ENCODE data around the gene TGFBI.
A peak's percentile ranks its signal among the peaks of the same experiment; 100 is the strongest.

TGFBI gene

GRCh38 chr5:136025900-136026299, 2.9 kb upstream of the TGFBI start:
- DNase-seq (ENCODE audit: low read depth) = no peak

- DNase-seq (ENCODE audit: low read depth) = no peak
Observed at GRCh38 chr5:136026636-136027035, 2.2 kb upstream of the TGFBI start.

GRCh38 chr5:136027311-136027710, 1.5 kb upstream of the TGFBI start:
- DNase-seq (ENCODE audit: low read depth) = no peak

- DNase-seq (ENCODE audit: low read depth) = no peak
Observed at GRCh38 chr5:136028090-136028489, 698 bp upstream of the TGFBI start.

GRCh38 chr5:136030252-136030651, 1.5 kb downstream of the TGFBI start:
- no peak for DNase-seq (ENCODE audit: low read depth)

- DNase-seq (ENCODE audit: low read depth) = no peak
Observed at GRCh38 chr5:136030956-136031611, 2.3 kb downstream of the TGFBI start.

- DNase-seq (ENCODE audit: low read depth) = no peak
Observed at GRCh38 chr5:136031711-136032110, 2.9 kb downstream of the TGFBI start.

- DNase-seq (ENCODE audit: low read depth) = no peak
Observed at GRCh38 chr5:136032564-136032963, 3.8 kb downstream of the TGFBI start.

GRCh38 chr5:136033234-136033633, 4.4 kb downstream of the TGFBI start:
- DNase-seq (ENCODE audit: low read depth) = no peak

GRCh38 chr5:136033848-136034247, 5.1 kb downstream of the TGFBI start:
- DNase-seq (ENCODE audit: low read depth) = no peak

- no peak for DNase-seq (ENCODE audit: low read depth)
Observed at GRCh38 chr5:136034492-136034891, 5.7 kb downstream of the TGFBI start.

- no peak for DNase-seq (ENCODE audit: low read depth)
Observed at GRCh38 chr5:136034984-136035383, 6.2 kb downstream of the TGFBI start.

GRCh38 chr5:136035837-136036236, 7.0 kb downstream of the TGFBI start:
- DNase-seq (ENCODE audit: low read depth) = no peak

GRCh38 chr5:136036293-136036911, 7.6 kb downstream of the TGFBI start:
- no peak for DNase-seq (ENCODE audit: low read depth)

- peak; percentile 15 for DNase-seq (ENCODE audit: low read depth)
Observed at GRCh38 chr5:136037001-136037705, 8.4 kb downstream of the TGFBI start.

- DNase-seq (ENCODE audit: low read depth) = no peak
Observed at GRCh38 chr5:136038635-136039034, 9.8 kb downstream of the TGFBI start.

- DNase-seq (ENCODE audit: low read depth) = no peak
Observed at GRCh38 chr5:136039202-136039601, 10.4 kb downstream of the TGFBI start.

- DNase-seq (ENCODE audit: low read depth) = no peak
Observed at GRCh38 chr5:136040746-136041415, 12.1 kb downstream of the TGFBI start.

GRCh38 chr5:136042156-136042555, 13.4 kb downstream of the TGFBI start:
- DNase-seq (ENCODE audit: low read depth) = no peak

- no peak for DNase-seq (ENCODE audit: low read depth)
Observed at GRCh38 chr5:136042665-136043121, 13.9 kb downstream of the TGFBI start.

- no peak for DNase-seq (ENCODE audit: low read depth)
Observed at GRCh38 chr5:136043551-136043950, 14.8 kb downstream of the TGFBI start.

GRCh38 chr5:136043968-136044610, 15.3 kb downstream of the TGFBI start:
- no peak for DNase-seq (ENCODE audit: low read depth)

Measured in T follicular helper cell (primary cell).